ENCODE results near the gene ALOX15B.

DNA sequence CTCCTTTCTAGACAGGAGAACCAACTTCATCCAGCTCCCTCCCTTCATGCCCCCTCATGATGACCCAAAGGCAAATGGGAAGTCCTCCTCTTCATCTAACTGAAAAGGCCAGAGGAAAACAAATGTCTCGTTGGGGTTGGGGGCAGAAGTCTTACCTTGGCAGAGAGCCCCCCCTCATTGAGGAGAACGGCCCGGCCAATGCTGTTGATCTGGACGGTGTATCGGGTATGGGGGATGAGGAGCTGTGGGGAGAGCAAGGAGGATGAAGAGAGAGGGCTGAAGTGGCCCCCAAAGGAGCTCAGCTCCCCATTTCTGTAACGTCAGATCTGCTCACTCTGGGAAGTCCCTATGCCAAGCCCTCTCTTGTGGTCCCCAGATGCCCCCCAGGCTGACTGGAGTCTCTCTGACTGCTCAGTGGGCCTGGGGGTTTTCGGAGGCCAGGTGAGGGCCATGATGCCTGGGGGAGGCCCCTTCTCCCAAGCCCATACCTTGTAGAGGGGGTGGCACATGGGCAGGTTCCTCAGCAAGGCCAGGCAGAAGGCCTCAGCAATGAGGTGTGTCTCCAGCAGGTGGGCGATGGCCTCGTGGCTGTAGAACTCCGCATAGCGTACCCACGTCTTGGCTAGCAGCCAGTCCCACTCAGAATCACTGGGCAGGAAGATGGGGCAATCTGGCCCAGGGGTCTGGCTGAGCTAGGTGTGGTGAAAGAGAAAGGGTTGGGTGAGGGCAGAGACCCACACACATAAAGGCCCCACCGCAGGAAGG, 37.8 kb downstream of the ALOX15B start:
- TF ChIP-seq SMC3 (IDR thresholded peaks at IDR 0.05; ENCODE audit: low read length) = no peak
- TF ChIP-seq AKAP8 (CRISPR knock-in tag; IDR thresholded peaks at IDR 0.05) = no peak
